DMS114 treated with DMSO at 0.1 percent for 48 hours (cell line): Measurements from ENCODE around the gene RIC3.

ENCODE experiments used
- DNase-seq: peaks from one replicate; lab custom pipeline; 2025; ENCODE audit not compliant: unreplicated experiment; lab: John Stamatoyannopoulos, UW

The RIC3 gene

DNA sequence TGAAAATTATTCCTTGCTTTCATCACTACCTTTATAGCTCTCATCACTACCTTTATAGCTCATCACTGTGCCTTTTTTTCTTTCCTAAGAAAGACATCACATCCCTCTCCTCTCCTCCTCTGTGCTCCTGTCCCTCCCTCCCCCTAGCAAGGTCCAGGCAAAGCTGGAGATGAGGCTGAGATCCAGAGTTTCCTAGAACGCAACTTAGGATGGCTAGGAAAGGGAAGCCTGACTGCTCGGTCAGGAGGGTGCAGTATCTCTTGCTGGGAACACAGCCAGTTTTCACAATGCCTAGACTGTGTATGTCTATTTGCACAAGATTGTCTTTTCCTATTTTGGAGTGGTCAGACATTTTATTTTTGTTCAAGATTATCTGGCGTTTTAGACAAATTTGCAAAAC, 63.2 kb downstream of the RIC3 start:
- DNase-seq, result no peak

GRCh38 chr11:8105133-8105532, 63.7 kb downstream of the RIC3 start:
- DNase-seq, result no peak

DNA sequence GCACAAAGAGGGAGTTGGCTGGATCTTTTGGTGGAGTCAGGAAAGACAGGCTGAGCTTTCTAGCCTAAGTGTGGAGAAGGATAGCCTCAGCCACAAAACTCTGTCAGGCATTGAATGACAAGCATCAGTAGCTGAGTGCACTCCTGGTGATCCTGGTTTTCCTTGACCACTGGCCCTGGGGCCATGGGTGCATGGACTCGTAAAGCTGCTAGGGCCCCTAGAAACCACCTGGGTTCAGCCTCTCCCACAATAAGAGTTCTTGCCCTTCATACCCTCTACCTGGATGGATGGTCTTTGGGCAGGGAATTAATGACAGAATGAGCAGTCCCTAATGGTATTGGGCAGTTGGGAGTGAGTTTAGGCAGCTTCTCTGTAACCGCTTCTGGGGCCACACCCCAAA, 64.9 kb downstream of the RIC3 start:
- no peak for DNase-seq

DNA sequence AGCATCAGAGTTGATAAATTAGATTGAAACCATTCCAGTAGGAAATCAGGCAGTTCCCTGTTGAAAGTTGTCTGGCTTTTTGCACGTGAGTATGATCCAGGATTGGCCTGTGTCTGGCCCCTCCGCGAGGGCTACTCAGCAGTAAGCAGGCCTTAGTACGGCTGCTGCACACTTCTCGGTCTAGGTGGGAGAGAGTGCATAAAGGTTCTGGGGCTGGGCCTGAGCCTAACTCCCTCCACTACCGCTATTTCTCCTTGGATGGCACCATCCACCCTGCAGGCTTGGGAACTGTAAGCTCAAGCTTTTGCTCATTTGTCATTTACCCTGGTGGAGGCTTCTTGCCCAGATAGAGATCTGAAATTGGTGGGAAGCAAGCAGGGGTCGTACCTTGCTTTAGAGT, 65.9 kb downstream of the RIC3 start:
- no peak for DNase-seq

DNA sequence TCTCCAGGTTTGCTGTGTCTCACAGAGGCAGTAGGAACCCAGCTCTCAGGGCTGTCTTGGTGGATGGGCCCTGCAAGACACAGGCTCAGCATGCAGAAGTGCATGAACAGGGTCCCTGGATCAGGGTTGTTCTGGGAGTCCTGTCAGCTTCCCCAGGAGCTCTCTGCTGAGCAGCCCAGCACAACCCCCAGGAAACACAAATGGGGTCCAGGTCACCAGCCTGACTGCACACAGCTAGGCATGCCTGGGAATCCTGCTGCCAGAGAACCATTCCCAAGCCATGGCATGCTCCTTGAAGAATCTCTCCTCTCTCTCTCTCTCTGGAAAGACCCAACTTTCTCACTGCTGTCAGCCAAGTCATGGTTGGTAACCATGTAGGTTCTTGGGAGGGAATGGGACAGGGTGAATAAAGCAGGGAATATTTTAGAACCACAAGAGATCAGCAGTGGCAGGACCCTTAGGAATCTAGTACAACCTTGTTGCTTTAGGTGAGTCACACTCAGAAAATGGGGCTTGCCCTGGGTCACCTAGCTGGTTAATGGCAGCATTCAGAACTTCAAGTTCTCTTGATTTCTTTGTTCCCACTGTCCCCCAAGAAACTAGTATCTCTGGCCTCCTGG, 66.4 kb downstream of the RIC3 start:
- no peak for DNase-seq

- DNase-seq, result no peak
These were observed 67.4 kb downstream of the RIC3 start for GRCh38 chr11:8101421-8101820.

DNA sequence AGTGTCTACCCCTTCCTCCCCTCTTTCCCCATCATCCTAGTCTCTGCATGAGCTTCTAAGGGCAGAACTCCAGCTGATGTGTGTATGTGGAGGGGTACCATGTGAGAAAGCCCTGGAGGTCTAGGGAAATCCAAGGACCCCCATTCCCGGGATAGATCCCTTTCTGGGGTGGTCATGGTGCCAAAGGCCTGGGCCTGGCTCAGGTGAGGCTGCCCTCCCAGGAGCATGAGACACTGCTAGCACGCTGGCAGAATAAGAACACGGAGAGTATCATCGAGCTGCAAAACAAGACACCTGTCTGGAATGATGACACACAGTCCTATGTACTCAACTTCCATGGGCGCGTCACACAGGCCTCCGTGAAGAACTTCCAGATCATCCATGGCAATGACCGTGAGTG, 68.2 kb downstream of the RIC3 start:
- no peak for DNase-seq

GRCh38 chr11:8100158-8100557, 68.7 kb downstream of the RIC3 start:
- no peak for DNase-seq

DNA sequence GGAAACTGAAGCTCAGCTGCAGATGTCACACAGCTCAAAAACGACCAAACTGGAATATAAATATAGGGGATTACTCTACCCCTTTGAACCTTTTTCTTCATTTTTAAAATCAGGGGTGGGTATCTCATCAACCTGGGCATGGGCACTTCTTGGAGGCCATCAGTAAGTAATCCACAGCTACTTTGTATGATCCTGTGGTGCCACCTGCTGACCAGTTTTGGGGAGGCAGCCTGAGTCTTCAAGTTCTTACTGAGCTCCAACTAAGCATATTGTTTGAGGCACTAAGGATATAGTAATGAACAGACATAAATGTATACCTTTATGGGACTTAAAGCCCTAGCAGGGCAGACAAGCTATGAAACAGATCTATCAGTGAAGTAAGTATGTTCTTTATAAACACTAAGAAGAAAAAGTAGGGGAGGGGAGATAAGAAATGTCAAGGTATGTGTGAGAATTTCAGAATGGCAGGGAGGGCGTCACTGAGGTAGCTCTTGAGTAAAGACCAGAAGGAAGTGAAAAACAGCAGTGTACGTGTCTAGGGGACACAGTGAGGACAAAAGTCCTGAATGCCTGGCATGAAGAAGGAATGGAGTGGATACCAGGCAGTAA, 69.4 kb downstream of the RIC3 start:
- DNase-seq, result peak; percentile 37

GRCh38 chr11:8098879-8099278, 69.9 kb downstream of the RIC3 start:
- DNase-seq, result no peak

- DNase-seq, result no peak
These were observed 70.5 kb downstream of the RIC3 start for GRCh38 chr11:8098361-8098760.

GRCh38 chr11:8097926-8098325, 70.9 kb downstream of the RIC3 start:
- DNase-seq, result no peak

DNA sequence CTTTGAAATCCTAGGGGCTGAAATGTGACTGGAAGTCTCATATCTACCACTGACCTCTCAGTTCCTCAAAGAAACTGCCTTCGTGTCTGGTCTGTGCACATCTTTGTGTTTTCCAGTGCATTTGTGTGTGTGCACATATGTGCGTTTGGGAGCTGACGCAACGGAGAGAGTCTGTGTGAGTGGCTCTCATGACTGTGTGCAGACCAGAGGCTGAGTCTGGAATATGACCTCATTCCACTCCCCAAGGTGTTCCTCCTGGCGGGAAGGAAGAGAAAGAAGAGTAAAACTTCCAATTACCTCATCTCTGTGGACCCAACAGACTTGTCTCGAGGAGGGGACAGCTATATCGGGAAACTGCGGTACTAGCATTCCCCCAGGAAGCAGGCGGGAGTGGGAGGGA, 71.4 kb downstream of the RIC3 start:
- DNase-seq, result no peak

DNA sequence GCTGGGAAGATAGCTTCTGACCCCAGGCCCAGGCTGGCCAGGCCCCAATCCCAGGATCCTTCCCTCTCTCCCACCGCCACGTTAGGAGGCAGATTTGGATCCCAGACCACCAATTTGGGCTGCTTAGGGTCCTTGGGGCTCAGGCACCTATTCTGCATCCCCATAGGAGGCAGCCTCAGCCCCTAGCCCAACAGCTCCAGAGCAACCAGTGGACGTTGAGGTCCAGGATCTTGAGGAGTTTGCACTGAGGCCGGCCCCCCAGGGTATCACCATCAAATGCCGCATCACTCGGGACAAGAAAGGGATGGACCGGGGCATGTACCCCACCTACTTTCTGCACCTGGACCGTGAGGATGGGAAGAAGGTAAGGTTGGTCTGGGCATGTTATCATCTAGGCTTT, 71.8 kb downstream of the RIC3 start:
- DNase-seq, result no peak

- DNase-seq, result no peak
These were observed 72.2 kb downstream of the RIC3 start for GRCh38 chr11:8096575-8096974.

DNA sequence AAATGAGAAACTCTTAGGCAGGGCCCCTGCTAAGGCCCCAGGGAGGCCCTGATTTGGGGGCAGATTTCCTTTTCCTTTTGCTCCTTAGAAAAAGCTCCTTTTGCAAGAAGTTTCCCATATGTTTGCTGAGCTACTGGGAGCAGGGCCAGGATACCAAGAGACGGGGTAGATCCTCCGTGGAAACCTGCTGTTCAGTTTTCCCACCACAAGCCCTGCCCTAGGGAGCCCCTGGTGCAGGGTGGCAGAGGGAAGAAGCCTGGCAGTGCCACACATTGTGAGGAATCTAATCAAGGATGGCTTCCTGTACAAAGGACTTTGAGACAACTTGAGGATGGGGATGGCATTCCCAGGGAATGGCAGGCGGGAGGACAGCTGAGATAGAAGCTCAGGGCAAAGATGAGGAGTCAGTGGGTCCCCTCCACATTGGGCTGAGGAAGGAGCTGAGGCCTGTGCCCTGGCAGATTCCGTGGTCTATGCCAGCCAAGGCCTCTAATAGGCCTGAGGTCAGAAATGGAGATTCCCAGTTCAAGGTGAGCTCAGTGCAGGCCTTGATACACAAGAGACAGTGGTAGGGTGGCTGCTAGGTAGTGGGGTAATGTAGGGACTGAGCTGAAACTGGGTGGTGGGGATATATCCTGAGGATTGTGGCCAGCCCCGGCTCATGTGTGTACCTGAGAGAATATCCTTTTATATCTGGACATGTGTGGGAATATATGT, 72.9 kb downstream of the RIC3 start:
- no peak for DNase-seq

DNA sequence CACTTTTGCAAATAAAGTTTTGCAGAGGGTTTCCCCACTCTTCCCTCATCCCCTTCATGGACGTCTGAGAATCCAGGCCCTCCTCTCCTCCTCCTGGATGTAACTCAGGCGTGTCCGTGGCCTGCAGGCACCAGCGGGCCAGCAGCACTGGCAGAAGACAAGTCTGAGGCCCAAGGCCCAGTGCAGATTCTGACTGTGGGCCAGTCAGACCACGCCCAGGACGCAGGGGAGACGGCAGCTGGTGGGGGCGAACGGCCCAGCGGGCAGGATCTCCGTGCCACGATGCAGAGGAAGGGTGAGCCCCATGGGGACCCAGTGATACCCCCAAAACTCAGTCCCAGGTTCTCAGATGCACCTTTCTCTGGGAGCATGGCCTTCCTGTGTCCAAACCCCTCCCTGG, 73.5 kb downstream of the RIC3 start:
- no peak for DNase-seq

DNA sequence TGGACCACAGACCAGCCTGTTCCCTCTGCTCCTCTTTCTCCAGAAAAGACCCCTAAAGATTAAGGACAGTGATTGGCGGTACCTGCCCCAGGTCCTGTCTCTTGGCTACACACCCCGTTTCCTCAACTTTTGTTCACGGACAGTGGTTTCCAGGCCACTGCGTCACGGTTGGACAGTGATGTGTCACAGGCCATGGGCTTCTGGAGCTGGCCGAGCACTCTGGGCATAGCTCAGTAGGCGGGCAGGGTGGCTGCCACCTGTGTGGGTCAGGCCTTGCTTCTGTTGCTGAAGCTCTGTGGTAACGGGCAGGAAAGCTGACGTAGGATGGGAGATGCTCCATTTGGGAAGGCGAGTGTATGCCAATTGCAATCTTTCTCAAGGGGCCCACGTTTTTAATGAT, 74.2 kb downstream of the RIC3 start:
- no peak for DNase-seq

- no peak for DNase-seq
These were observed 74.8 kb downstream of the RIC3 start for GRCh38 chr11:8093931-8094575.

DNA sequence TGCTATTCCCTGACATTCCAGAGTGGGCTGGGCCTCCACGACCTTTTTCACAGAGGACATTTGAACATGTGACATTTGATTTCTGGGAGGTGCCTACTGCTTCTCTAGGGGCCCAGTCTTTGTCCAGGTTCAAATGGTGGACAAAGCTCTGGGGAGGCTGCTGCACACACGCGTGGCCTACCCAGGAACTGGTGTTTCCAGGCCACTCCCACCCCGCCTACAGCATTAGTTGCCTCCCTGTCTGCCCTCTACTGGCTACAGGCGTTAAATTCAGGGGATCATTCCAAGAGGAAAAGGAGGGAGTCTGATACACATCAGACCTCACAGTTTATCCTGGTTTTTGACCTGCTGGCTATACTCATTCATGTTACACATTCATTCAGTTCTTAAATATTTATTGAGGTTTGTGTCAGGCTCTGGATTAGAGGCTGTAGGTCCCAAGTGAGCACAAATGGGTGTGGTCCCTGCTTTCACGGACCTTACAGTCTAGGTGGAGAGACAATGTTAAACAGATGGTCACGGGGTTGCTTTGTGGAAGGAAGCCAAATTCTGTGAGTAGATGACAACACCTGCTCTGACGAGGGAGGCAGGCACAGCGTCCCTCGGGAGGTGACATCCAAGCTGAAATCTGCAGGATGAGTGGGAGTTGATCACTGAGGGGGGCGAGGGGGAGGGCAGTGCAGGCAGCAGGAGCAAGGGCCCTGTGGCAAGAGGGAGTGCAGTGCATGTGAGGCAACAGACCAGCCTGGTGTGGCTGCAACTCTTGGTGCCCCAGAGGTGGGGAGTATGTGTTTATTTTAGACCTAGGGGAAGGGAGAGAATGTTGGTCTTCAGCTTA, 76.0 kb downstream of the RIC3 start:
- peak; percentile 27 for DNase-seq

GRCh38 chr11:8091721-8092120, 77.1 kb downstream of the RIC3 start:
- DNase-seq, result no peak
